Effector memory CD4-positive, alpha-beta T cell (primary cell): Measurements from ENCODE around the gene RBM33.

Source experiments
- DNase-seq, 3 donors: peaks; one replicate each; pipeline ENCODE4 v3.0.0-alpha.2; 2020
- H3K27ac ChIP-seq: 2 replicates; pipeline ENCODE4 v1.7.0; 2013; ENCODE audit warnings: mild to moderate bottlenecking, low read length, moderate library complexity; ENCODE audit not compliant: insufficient read depth, poor library complexity, severe bottlenecking
- H3K27me3 ChIP-seq: replicated peaks from 2 replicates; pipeline ENCODE4 v1.7.0; 2013; ENCODE audit warnings: mild to moderate bottlenecking, low read length; ENCODE audit not compliant: insufficient read depth, control insufficient read depth, poor library complexity, severe bottlenecking
- H3K36me3 ChIP-seq: 2 replicates; pipeline ENCODE4 v1.7.0; 2013; ENCODE audit warnings: mild to moderate bottlenecking, low read length, moderate library complexity; ENCODE audit not compliant: control insufficient read depth, insufficient read depth
- H3K4me1 ChIP-seq: 2 replicates; pipeline ENCODE4 v1.7.0; 2013; ENCODE audit warnings: low read length, mild to moderate bottlenecking; ENCODE audit not compliant: control insufficient read depth, insufficient read depth, poor library complexity, severe bottlenecking
- H3K4me3 ChIP-seq: 2 replicates; pipeline ENCODE4 v1.7.0; 2013; ENCODE audit warnings: low read length, low read depth, mild to moderate bottlenecking; ENCODE audit not compliant: insufficient read depth, poor library complexity, severe bottlenecking
- H3K9me3 ChIP-seq: 2 replicates; pipeline ENCODE4 v1.7.0; 2013; ENCODE audit warnings: mild to moderate bottlenecking, low read length, moderate library complexity; ENCODE audit not compliant: control insufficient read depth
- total RNA-seq, 3 donors: gene quantifications; one replicate each; lab custom pipeline; 2026; lab: John Stamatoyannopoulos, UW

Gene RBM33
- 133 to 197 (median 140) reads per million in 3 donors for total RNA-seq

DNA sequence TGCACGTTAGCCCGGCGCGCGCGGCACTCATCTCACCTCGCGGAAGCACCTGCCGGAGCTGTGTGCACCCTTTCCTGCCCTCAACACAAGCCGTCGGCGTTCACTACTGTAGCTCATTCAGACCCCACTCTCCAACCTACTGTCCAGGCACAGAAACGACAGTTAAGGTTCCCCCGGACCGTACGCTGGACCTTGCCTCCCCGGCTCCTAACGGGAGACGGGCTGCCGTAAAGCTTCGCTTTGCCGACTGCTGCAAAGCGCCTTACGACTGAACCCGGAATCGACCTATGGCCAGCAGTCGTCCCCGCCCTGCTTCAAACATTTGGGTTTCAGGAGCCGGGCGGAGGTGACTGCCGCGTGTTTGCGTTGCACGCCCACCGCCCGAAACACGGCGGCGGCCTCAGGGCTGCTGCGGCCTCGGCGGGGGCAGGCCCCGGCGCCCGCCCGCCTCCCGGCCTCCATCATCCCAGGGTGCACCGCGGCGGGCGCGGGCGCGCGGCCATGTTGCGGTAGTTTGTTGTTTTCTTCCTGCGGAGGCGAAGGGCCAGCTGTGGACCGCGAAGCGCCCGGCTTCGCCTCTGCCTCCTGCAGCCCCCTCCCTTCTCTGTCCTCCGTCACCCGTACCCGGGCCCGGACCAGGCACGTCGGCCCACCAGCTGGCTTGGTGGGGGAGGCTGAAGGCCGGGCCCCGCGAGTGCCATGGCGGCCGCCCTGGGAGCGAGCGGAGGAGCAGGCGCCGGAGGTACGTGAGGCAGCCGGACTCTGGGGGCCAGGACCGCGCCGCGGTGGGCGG lies at the start of gene RBM33:
TSS of gene RBM33 (plus strand) at position 484 of the 793 bp plus-strand sequence. CDS start at position 700, 216 bp downstream.
- H3K36me3 ChIP-seq: peaks cover 7% of the 10 kb centered on the region
- no peaks in the 10 kb centered on the region for H3K9me3 ChIP-seq
- no peaks in the 10 kb centered on the region for H3K27me3 ChIP-seq
- DNase-seq: peak; percentile 52 to 70 (median 68)
- peak within 1 kb of the TSS; percentile 96 for H3K27ac ChIP-seq
- peaks cover 11% of the 10 kb centered on the region for H3K4me1 ChIP-seq
- H3K4me3 ChIP-seq: peak within 1 kb of the TSS; percentile 99

- H3K27ac ChIP-seq: no peak overlapping the region
- H3K27me3 ChIP-seq: no peaks in the 10 kb centered on the region
- no peaks in the 10 kb centered on the region for H3K4me1 ChIP-seq
- no peaks in the 10 kb centered on the region for H3K36me3 ChIP-seq
- H3K4me3 ChIP-seq: no peak overlapping the region
- no peaks in the 10 kb centered on the region for H3K9me3 ChIP-seq
- DNase-seq: no peak
These were observed 49.5 kb upstream of the RBM33 start for GRCh38 chr7:155594961-155595366.

DNA sequence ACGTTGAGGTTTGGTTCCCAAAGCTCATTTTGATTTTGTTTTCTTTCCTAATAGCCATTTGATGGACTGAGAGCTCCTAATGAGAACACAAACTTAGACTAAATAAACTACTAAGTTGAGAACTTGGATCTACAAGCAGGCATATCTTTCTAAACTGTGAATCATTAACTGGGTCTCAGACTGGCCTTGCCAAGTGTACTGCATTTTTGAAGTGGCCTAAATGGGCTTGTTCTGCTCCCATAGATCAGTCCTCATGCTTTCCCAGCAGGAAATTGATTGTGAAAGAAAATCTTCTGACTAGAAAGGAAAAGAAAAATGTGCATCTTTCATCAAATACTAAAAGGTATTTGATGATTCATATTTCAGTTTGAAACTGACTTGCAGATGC lies 46.7 kb upstream of the RBM33 start:
- no peak overlapping the region for H3K27ac ChIP-seq
- H3K36me3 ChIP-seq: no peaks in the 10 kb centered on the region
- H3K27me3 ChIP-seq: no peaks in the 10 kb centered on the region
- no peak overlapping the region for H3K4me3 ChIP-seq
- no peaks in the 10 kb centered on the region for H3K4me1 ChIP-seq
- H3K9me3 ChIP-seq: no peaks in the 10 kb centered on the region
- DNase-seq: no peak

- Histone ChIP-seq H3K27ac (no peak overlapping the region), H3K27me3 (no peaks in the 10 kb centered on the region), H3K4me3 (no peak overlapping the region), H3K9me3 (no peaks in the 10 kb centered on the region), H3K36me3 (no peaks in the 10 kb centered on the region), H3K4me1 (no peaks in the 10 kb centered on the region)
- DNase-seq: peak; percentile 45 to 68 (median 48)
These were observed 45.7 kb upstream of the RBM33 start for GRCh38 chr7:155598810-155599210.

DNA sequence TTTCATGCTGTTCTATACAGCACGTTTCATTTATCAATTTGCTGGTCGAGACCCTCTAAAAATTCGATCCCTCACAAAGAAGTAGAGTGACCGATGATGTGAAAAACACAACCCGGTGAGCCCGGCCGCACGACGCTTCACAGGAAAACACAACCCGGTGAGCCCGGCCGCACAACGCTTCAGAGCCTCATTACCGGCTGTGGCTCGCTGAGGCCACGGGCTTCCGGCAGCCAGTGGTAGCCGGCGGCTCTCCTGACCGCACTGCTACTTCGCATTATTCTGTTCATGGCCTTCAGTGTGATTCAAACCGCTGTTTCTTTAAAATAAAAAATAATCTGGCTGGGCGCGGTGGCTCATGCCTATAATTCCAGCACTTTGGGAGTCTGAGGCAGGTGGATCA lies 42.3 kb upstream of the RBM33 start:
- Histone ChIP-seq H3K4me3 (no peak overlapping the region), H3K27me3 (no peaks in the 10 kb centered on the region), H3K36me3 (no peaks in the 10 kb centered on the region), H3K9me3 (no peaks in the 10 kb centered on the region), H3K27ac (no peak overlapping the region), H3K4me1 (no peaks in the 10 kb centered on the region)
- no peak for DNase-seq

DNA sequence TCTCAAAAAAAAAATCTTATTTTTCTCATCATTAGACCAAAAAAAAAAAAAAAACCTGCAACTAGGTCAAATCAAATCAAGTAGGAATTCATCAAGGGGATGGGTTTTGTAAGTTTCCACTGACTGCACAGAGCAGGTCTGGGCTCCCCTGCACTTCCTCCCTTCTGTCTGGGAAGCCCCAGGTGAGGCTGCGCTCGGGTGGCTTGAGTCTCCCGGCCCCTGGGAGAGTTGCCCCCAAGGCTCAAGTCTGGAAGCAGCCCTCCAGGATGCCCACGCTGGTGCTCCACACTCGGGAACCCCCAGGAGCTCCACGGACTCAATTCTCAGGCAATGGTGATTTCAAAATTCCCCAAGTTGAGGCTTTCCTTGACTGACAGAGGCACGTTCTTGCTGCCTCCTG lies 41.7 kb upstream of the RBM33 start:
- H3K4me3 ChIP-seq: no peak overlapping the region
- no peak for DNase-seq
- no peaks in the 10 kb centered on the region for H3K9me3 ChIP-seq
- no peak overlapping the region for H3K27ac ChIP-seq
- no peaks in the 10 kb centered on the region for H3K36me3 ChIP-seq
- H3K4me1 ChIP-seq: no peaks in the 10 kb centered on the region
- no peaks in the 10 kb centered on the region for H3K27me3 ChIP-seq

DNA sequence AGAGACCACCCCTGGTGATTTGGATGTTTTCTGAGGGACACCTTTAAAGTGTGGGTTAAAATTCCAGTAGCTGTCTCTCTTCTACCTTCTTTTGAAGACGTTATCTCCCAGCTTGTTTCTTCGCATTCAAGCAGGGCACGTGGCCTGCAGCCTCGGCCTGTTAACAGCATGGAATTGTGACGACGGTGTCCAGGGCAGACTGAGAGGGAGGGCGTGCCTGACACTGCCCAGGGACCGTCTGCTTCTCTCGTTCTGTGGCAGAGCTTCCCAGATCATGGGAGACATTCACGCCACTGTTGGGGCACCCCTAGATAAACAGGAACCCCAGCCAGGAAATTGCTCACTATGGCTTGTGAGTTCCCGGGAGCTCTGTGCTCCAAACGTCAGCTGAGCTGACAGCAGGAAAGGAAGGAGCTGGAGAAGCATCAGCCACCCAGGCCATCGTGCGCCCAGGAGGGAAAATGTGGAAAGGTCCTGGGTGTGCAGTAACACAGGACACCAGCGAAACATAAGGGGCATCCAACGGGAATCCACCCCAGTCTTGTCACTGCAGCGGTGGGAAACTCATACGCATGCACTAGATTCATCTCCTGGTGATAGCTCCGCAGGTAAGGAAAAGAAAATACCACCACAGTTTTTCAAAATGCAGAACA lies 41.1 kb upstream of the RBM33 start:
- no peaks in the 10 kb centered on the region for H3K27me3 ChIP-seq
- H3K9me3 ChIP-seq: no peaks in the 10 kb centered on the region
- H3K4me1 ChIP-seq: no peaks in the 10 kb centered on the region
- no peaks in the 10 kb centered on the region for H3K36me3 ChIP-seq
- no peak overlapping the region for H3K27ac ChIP-seq
- H3K4me3 ChIP-seq: no peak overlapping the region
- DNase-seq: no peak

- Histone ChIP-seq H3K27me3 (no peaks in the 10 kb centered on the region), H3K4me1 (no peaks in the 10 kb centered on the region), H3K36me3 (no peaks in the 10 kb centered on the region), H3K27ac (no peak overlapping the region), H3K9me3 (no peaks in the 10 kb centered on the region), H3K4me3 (no peak overlapping the region)
- no peak for DNase-seq
These were observed 40.5 kb upstream of the RBM33 start for GRCh38 chr7:155603858-155604503.

- no peaks in the 10 kb centered on the region for H3K4me1 ChIP-seq
- DNase-seq: no peak
- H3K27ac ChIP-seq: no peak overlapping the region
These were observed 39.9 kb upstream of the RBM33 start for GRCh38 chr7:155604504-155604997.

GRCh38 chr7:155609185-155609584 lies 35.3 kb upstream of the RBM33 start:
- H3K27ac ChIP-seq: no peak overlapping the region
- no peak for DNase-seq
- no peak overlapping the region for H3K4me3 ChIP-seq
- no peaks in the 10 kb centered on the region for H3K9me3 ChIP-seq
- no peaks in the 10 kb centered on the region for H3K27me3 ChIP-seq
- no peaks in the 10 kb centered on the region for H3K36me3 ChIP-seq
- H3K4me1 ChIP-seq: no peaks in the 10 kb centered on the region

More at GRCh38 chr7:155604504-155604997, 39.9 kb upstream of the RBM33 start:
- Histone ChIP-seq H3K36me3 (no peaks in the 10 kb centered on the region), H3K9me3 (no peaks in the 10 kb centered on the region), H3K4me3 (no peak overlapping the region), H3K27me3 (no peaks in the 10 kb centered on the region)
